Measurements from ENCODE around the gene ARSA.

Gene ARSA

DNA sequence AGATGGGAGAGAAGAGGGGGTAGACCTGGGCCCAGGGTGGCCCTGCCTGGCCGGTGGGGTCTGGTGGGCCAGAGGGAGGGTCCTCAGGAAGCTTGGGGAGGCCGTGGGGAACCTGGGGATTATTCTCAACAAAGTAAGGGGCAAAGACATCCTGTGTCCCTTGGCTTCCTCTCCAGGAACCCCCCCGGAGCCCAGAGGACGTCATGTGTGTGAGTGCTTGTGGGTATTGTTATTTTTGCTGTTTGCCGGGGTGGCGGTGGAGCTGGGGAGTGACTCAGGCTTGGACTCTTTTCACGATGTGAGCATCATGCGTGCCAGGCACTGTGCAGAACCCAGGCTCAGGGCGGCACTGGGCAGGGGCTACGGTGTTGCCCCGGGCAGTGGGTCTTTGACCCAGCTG, 43.7 kb upstream of the ARSA start:
- H3F3A ChIP-seq (ENCODE audit: insufficient read depth, low read length), result no peaks in the 10 kb centered on the region
- no peaks in the 10 kb centered on the region for H3K9me3 ChIP-seq (ENCODE audit: low read length)
- TF ChIP-seq, protein P1, sequence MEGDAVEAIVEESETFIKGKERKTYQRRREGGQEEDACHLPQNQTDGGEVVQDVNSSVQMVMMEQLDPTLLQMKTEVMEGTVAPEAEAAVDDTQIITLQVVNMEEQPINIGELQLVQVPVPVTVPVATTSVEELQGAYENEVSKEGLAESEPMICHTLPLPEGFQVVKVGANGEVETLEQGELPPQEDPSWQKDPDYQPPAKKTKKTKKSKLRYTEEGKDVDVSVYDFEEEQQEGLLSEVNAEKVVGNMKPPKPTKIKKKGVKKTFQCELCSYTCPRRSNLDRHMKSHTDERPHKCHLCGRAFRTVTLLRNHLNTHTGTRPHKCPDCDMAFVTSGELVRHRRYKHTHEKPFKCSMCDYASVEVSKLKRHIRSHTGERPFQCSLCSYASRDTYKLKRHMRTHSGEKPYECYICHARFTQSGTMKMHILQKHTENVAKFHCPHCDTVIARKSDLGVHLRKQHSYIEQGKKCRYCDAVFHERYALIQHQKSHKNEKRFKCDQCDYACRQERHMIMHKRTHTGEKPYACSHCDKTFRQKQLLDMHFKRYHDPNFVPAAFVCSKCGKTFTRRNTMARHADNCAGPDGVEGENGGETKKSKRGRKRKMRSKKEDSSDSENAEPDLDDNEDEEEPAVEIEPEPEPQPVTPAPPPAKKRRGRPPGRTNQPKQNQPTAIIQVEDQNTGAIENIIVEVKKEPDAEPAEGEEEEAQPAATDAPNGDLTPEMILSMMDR (IDR thresholded peaks at IDR 0.05; ENCODE audit: low read length), result no peak
- no peak for TF ChIP-seq EZH2 (IDR thresholded peaks at IDR 0.05; ENCODE audit: borderline replicate concordance, low read length)
- H3K4me2 ChIP-seq (ENCODE audit: low read length), result no peak overlapping the region
- no peaks in the 10 kb centered on the region for H3K79me2 ChIP-seq (ENCODE audit: insufficient read depth, low read length)
- no peaks in the 10 kb centered on the region for H3K27me3 ChIP-seq (ENCODE audit: insufficient read depth, low read length)
- no peaks in the 10 kb centered on the region for H4K20me1 ChIP-seq (ENCODE audit: insufficient read depth, low read length)
- H3K27ac ChIP-seq (ENCODE audit: low read depth, low read length, poor library complexity, severe bottlenecking), result no peak overlapping the region
- H3K36me3 ChIP-seq (ENCODE audit: insufficient read depth, low read length), result no peaks in the 10 kb centered on the region
- no peaks in the 10 kb centered on the region for H3K9me2 ChIP-seq (ENCODE audit: low read depth, low read length)
- H3K9ac ChIP-seq (ENCODE audit: low read length), result no peak overlapping the region
- H2AFZ ChIP-seq (ENCODE audit: low read length), result no peak overlapping the region
- H3K4me3 ChIP-seq (ENCODE audit: low read depth, low read length, poor library complexity, severe bottlenecking), result no peak overlapping the region
- H3K4me1 ChIP-seq (ENCODE audit: insufficient read depth, low read length, severe bottlenecking), result no peaks in the 10 kb centered on the region

DNA sequence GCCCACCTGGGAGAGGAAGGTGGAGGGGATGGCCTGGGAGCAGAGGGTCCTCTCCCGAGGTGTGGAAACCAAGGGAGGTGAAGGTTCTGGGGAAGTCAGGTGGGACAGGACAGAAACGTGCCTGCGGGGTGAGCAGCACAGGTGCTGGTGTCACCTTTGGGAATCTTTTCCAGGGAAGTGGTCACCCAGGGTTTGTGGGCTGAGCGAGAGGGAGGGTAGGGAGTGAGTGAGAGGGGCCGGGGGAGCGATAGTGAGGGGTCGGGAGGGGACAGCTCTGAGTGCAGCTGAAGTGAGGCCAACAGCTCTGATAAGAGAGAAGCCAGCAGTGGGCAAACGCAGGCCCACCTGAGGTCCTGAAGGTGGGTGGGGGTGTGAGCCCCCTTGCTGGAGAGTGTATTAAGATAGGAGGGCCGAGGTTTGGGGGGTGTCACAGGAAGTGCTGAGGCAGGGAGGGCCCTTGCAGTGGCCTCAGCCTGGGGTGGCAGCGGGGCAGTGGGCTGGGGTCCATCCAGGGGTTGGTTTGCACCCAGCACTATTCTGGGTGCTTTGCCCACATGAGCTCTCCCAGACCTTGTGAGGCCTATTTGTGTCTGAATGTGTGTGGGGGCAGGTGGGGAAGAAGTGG, 43.1 kb upstream of the ARSA start:
- Histone ChIP-seq H3K4me1 (ENCODE audit: insufficient read depth, low read length, severe bottlenecking) (no peaks in the 10 kb centered on the region), H3K9me2 (ENCODE audit: low read depth, low read length) (no peaks in the 10 kb centered on the region), H3K27ac (ENCODE audit: low read depth, low read length, poor library complexity, severe bottlenecking) (no peak overlapping the region), H3K9me3 (ENCODE audit: low read length) (no peaks in the 10 kb centered on the region), H2AFZ (ENCODE audit: low read length) (no peak overlapping the region), H3K36me3 (ENCODE audit: insufficient read depth, low read length) (no peaks in the 10 kb centered on the region), H3K79me2 (ENCODE audit: insufficient read depth, low read length) (no peaks in the 10 kb centered on the region), H3K9ac (ENCODE audit: low read length) (no peak overlapping the region), H3K4me2 (ENCODE audit: low read length) (no peak overlapping the region), H4K20me1 (ENCODE audit: insufficient read depth, low read length) (no peaks in the 10 kb centered on the region), H3K4me3 (ENCODE audit: low read depth, low read length, poor library complexity, severe bottlenecking) (no peak overlapping the region), H3F3A (ENCODE audit: insufficient read depth, low read length) (no peaks in the 10 kb centered on the region), H3K27me3 (ENCODE audit: insufficient read depth, low read length) (no peaks in the 10 kb centered on the region)
- TF ChIP-seq, protein P1 (IDR thresholded peaks at IDR 0.05; ENCODE audit: low read length), result no peak
- TF ChIP-seq EZH2 (IDR thresholded peaks at IDR 0.05; ENCODE audit: borderline replicate concordance, low read length), result no peak

DNA sequence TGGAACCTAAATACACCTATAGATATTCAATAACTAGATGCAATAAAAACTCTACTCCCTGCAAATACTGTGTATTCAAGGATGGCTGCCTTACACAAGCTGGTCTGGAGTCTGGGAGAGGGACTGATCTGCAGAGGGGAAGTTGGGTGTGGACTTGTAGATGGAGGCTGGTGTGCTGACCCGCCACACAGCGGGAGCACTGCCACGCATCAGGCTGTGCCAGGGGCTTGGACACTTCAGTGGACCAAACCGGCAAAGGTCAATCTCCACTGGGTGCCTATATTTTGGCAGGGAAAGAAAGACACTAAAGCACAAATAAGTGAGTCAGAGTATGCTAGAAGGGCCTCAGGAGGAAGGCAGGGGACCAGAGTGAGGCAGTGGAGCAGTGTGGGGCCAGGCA, 42.6 kb upstream of the ARSA start:
- H3K27me3 ChIP-seq (ENCODE audit: insufficient read depth, low read length), result no peaks in the 10 kb centered on the region
- no peaks in the 10 kb centered on the region for H3K36me3 ChIP-seq (ENCODE audit: insufficient read depth, low read length)
- H2AFZ ChIP-seq (ENCODE audit: low read length), result no peak overlapping the region
- no peak overlapping the region for H3K27ac ChIP-seq (ENCODE audit: low read depth, low read length, poor library complexity, severe bottlenecking)
- H3F3A ChIP-seq (ENCODE audit: insufficient read depth, low read length), result no peaks in the 10 kb centered on the region
- H3K9me3 ChIP-seq (ENCODE audit: low read length), result no peaks in the 10 kb centered on the region
- no peak overlapping the region for H3K4me3 ChIP-seq (ENCODE audit: low read depth, low read length, poor library complexity, severe bottlenecking)
- H3K9me2 ChIP-seq (ENCODE audit: low read depth, low read length), result no peaks in the 10 kb centered on the region
- no peaks in the 10 kb centered on the region for H3K79me2 ChIP-seq (ENCODE audit: insufficient read depth, low read length)
- no peak overlapping the region for H3K4me2 ChIP-seq (ENCODE audit: low read length)
- H3K9ac ChIP-seq (ENCODE audit: low read length), result no peak overlapping the region
- H4K20me1 ChIP-seq (ENCODE audit: insufficient read depth, low read length), result no peaks in the 10 kb centered on the region
- no peak for TF ChIP-seq EZH2 (IDR thresholded peaks at IDR 0.05; ENCODE audit: borderline replicate concordance, low read length)
- TF ChIP-seq, protein P1 (IDR thresholded peaks at IDR 0.05; ENCODE audit: low read length), result no peak
- H3K4me1 ChIP-seq (ENCODE audit: insufficient read depth, low read length, severe bottlenecking), result no peaks in the 10 kb centered on the region

All from OCI-LY1 (cell line).